Right cardiac atrium (tissue), 5 donors: ENCODE results near the gene NOX3. TPM values are rescaled to one million over a fixed set of nuclear protein-coding genes. Genes with fewer than 3 reads are reported as not detected.

Experiments used
- ATAC-seq, 2 donors: fragments of 200-7000 bp; cut with Tn5 transposase; one replicate each; pipeline versions ENCODE4 v1.8.0 to v1.9.1; 2020; ENCODE audit warnings: moderate library complexity in 2 of 2, mild to moderate bottlenecking in 1 of 2
- DNase-seq, 3 donors: peaks; one replicate each; pipeline ENCODE4 v3.0.0-alpha.2; 2020
- H3K27ac ChIP-seq: one replicate; pipeline ENCODE4 v1.5.1; 2013; ENCODE audit warnings: mild to moderate bottlenecking, low read length, control low read depth, moderate library complexity
- H3K27me3 ChIP-seq: one replicate; pipeline ENCODE4 v1.6.1; 2013; ENCODE audit not compliant: control insufficient read depth, insufficient read depth
- H3K4me1 ChIP-seq: one replicate; pipeline ENCODE4 v1.6.1; 2013; ENCODE audit warnings: low read length; ENCODE audit not compliant: control insufficient read depth, insufficient read depth
- H3K4me3 ChIP-seq: one replicate; pipeline ENCODE4 v1.5.1; 2013; ENCODE audit warnings: low read length, control low read depth
- H3K9me3 ChIP-seq: one replicate; pipeline ENCODE4 v1.6.1; 2013; ENCODE audit warnings: low read length; ENCODE audit not compliant: control insufficient read depth
- WGBS: extraction: QIAGEN DNeasy Blood & Tissue Kit; methylation state at CpG from one replicate; pipeline ENCODE4 v1.1.7; 2013; 5-methylcytosine and 5-hydroxymethylcytosine counted together
- intact Hi-C, 4 donors: fragments of 100-400 bp; cut with DNase I; formaldehyde crosslinking; loops; one replicate each; pipeline versions ENCODE4 v1.11.0 to v1.14.0; 2022 to 2023
- polyA plus RNA-seq: library from polyadenylated mRNA; stranded (reverse); fragments of 200-250 nt; gene quantifications from one replicate; pipeline ENCODE4 v1.2.3, GENCODE V29; 2013
- total RNA-seq, 4 donors: library from RNA; stranded (reverse); fragmentation: NEBNext Ultra II Directional; extraction: Animal tissue kit (Norgen Biotek cat#: 25700); gene quantifications; one replicate each; pipeline ENCODE4 v1.2.1, GENCODE V29; 2021
- donor health status: healthy with polysubstance abuse.
- donor health status: DM: no; HTN: yes; CAD: no.
- donor health status: DM: no; HTN: no; CAD: no.
- donor health status: DM: no; HTN: yes; CAD: no; lungs with severe emphysema.
- donor health status: DM: yes; HTN: yes; CAD: no.

Gene NOX3
- total and polyA plus RNA-seq, 5 donors: not detected

DNA sequence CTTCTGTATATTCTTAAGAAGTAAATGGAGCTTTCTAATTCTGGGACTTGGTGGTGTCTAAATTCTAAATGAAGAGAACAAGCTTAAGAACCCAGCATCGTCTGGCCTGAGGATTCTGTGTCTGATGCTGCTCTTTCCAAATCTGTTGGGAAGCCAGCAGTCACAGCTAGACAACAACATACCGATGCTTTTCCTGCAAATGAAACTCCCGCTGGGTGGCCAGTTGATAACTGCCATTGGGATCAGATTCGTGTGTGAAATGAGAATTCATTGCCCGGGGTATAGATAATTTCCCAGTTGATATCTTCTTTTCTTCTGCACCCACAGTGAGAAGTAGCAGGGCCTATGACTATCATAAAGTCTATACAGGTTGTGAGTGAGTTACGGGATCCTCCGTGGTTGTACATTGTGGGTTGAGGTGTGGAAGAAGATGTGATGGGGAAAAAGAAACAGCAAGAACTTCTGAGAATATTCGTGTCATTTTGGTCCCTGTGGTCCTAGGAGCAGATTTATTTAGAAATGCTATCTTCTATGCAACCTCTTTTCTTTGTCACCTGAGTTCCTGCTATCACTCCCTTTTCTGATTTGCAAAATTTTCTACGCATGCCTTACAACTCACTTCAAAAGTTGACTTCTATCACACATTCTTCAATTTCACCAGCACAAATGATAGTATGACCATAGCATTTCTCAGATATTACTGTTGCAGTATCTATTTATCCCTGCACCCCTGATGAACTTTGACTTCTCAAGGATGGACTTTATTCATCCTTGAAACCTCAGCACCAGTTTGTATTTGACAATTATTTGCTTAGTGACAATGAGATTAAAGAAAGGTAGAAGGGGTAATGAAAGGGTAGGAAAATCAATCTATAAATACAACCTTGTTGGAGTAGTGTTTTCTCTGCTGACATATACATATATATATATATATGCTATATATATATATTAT, 10.4 kb downstream of the NOX3 start:
- 67% methylated on average over 9 of the region's 9 CpGs for WGBS
- intact Hi-C loops: no loop called here
- Histone ChIP-seq H3K4me1 (peaks cover 4% of the 10 kb centered on the region), H3K4me3 (no peak overlapping the region), H3K27me3 (no peaks in the 10 kb centered on the region), H3K27ac (no peak overlapping the region), H3K9me3 (no peaks in the 10 kb centered on the region)
- ATAC-seq (no peak), DNase-seq (no peak)

DNA sequence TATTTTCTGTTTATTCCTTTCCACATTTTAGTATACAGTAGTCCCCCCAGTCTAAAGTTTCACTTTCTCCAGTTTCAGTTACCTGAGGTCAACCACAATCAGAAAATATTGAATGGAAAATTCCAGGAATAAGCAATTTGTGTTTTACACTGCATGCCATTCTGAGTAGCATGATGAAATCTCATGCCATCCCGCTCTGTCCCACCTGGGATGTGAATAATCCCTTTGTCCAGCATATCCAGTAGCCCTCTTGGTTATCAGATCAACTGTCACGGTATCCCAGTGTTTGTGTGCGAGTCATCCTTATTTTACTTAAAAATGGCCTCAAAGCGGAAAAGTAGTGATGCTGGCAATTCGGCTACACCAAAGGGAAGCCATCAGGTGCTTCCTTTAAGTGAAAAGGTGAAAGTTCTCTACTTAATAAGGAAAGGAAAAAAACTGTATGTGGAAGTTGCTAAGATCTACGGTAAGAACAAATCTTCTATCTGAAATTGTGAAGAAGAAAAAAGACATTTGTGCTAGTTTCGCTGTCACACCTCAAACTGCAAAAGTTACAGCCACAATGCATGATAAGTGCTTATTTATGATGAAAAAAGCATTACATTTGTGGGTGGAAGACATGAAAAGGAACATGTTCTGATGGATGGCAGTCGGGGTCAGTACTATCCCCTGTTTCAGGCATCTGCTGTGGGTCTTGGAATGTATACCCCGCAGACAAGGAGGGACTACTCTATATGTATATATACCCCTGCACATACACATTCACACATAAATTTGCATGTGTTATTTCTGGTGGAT, 11.3 kb downstream of the NOX3 start:
- Histone ChIP-seq H3K4me3 (no peak overlapping the region), H3K4me1 (peaks cover 4% of the 10 kb centered on the region), H3K9me3 (no peaks in the 10 kb centered on the region), H3K27me3 (no peaks in the 10 kb centered on the region), H3K27ac (no peak overlapping the region)
- DNase-seq (no peak), ATAC-seq (no peak)
- 82% methylated on average over 9 of the region's 9 CpGs for WGBS
- intact Hi-C loops: no loop called here

- DNase-seq: no peak
- intact Hi-C loops: no loop called here
- no peaks in the 10 kb centered on the region for H3K27me3 ChIP-seq
- peaks cover under 1% of the 10 kb centered on the region for H3K4me1 ChIP-seq
- no peak for ATAC-seq
- 86% methylated on average over 9 of the region's 9 CpGs for WGBS
- no peak overlapping the region for H3K27ac ChIP-seq
- H3K4me3 ChIP-seq: no peak overlapping the region
- no peaks in the 10 kb centered on the region for H3K9me3 ChIP-seq
Measured at GRCh38 chr6:155443168-155443567, 12.5 kb downstream of the NOX3 start.

- H3K27ac ChIP-seq: no peak overlapping the region
- no peaks in the 10 kb centered on the region for H3K27me3 ChIP-seq
- ATAC-seq (no peak), DNase-seq (no peak)
- no peaks in the 10 kb centered on the region for H3K9me3 ChIP-seq
- 92% methylated on average over 5 of the region's 5 CpGs for WGBS
- peaks cover 3% of the 10 kb centered on the region for H3K4me1 ChIP-seq
- H3K4me3 ChIP-seq: no peak overlapping the region
- intact Hi-C loops: no loop called here
Measured at GRCh38 chr6:155442562-155442961, 13.1 kb downstream of the NOX3 start.

- Histone ChIP-seq H3K27me3 (no peaks in the 10 kb centered on the region), H3K4me3 (no peak overlapping the region), H3K9me3 (no peaks in the 10 kb centered on the region), H3K4me1 (peaks cover 6% of the 10 kb centered on the region), H3K27ac (no peak overlapping the region)
- ATAC-seq (no peak), DNase-seq (no peak)
- intact Hi-C loops: no loop called here
- 70% methylated on average over 4 of the region's 4 CpGs for WGBS
Measured at GRCh38 chr6:155441112-155441465, 14.6 kb downstream of the NOX3 start.

DNA sequence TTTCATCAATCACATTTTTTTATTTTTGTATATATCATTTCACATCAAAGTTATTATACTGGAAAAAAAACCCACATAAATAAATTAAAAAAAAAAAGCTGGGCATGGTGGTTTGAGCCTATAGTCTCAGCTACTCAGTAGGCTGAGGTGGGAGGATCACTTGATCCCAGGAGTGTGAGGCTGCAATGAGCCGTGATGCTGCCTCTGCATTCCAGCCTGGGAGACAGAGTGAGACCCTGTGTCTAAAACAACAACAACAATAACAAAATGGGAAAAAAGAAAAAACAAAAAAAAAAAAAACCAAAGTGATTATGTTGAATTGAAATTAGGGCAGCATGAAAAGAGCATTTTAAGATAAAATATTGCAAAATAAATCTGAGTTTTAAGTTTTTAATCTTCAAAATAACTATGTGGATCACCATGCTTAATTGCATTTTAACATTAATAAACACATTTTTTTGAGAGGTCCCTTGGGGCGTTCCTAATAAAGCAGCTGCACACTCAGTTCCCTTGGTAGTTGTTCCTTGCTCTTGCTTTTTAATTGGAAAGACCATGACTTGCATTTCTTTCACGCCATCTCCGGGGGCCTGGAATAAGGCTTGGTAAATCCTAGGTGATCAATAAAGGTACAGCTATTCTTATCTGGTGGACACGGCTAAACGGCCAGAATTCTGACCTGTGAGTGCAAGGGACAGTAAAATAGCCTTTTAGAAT, 15.1 kb downstream of the NOX3 start:
- ATAC-seq (no peak), DNase-seq (no peak)
- Histone ChIP-seq H3K27ac (no peak overlapping the region), H3K9me3 (no peaks in the 10 kb centered on the region), H3K4me1 (peaks cover 6% of the 10 kb centered on the region), H3K27me3 (no peaks in the 10 kb centered on the region), H3K4me3 (no peak overlapping the region)
- intact Hi-C loops: no loop called here
- WGBS: 80% methylated on average over 6 of the region's 6 CpGs

- peaks cover 6% of the 10 kb centered on the region for H3K4me1 ChIP-seq
- 91% methylated on average over 3 of the region's 3 CpGs for WGBS
- DNase-seq (no peak), ATAC-seq (no peak)
- H3K27ac ChIP-seq: no peak overlapping the region
- no peaks in the 10 kb centered on the region for H3K27me3 ChIP-seq
- intact Hi-C loops: no loop called here
- H3K4me3 ChIP-seq: no peak overlapping the region
- H3K9me3 ChIP-seq: no peaks in the 10 kb centered on the region
Measured at GRCh38 chr6:155439376-155439775, 16.3 kb downstream of the NOX3 start.

DNA sequence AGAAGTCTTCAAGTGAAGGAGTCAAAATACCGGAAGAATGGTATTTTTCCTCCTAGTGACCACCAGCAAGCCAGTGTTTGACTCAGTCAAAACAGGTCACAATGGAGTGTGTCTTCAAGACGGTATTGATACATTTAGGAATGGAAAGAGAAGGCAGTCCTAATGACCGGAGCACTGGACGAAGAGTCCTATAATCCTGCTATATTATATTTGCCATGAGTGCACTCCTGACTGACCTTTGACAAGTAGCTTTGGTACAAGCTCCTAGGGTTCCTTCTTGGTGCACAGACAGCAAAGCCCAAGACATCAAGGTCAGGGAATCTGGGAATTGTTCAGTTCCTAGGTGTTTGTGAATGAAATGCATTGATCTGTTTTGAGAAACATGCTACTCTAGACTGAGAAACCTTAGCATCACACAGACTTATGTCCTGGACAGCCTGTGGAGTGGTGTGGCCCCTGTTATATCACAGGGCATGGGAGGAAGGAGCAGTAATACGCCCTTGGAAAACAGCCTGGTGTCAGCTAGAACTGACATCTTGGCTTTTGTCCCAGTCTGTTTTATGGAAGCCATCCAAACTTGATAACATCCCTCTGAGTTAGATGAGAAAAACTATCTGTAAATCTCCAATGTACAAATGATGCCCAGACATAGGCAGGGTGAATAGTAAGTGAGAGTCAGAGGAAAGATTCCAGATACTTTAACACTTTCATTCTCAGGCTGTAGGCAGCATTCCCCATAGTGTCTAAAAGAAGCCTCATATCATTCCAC, 18.5 kb downstream of the NOX3 start:
- WGBS: 67% methylated on average over 5 of the region's 5 CpGs
- DNase-seq (no peak), ATAC-seq (peak; percentile 72 to 88)
- intact Hi-C loops: no loop called here
- Histone ChIP-seq H3K9me3 (no peaks in the 10 kb centered on the region), H3K4me1 (peaks cover 6% of the 10 kb centered on the region), H3K4me3 (no peak overlapping the region), H3K27me3 (no peaks in the 10 kb centered on the region), H3K27ac (no peak overlapping the region)

DNA sequence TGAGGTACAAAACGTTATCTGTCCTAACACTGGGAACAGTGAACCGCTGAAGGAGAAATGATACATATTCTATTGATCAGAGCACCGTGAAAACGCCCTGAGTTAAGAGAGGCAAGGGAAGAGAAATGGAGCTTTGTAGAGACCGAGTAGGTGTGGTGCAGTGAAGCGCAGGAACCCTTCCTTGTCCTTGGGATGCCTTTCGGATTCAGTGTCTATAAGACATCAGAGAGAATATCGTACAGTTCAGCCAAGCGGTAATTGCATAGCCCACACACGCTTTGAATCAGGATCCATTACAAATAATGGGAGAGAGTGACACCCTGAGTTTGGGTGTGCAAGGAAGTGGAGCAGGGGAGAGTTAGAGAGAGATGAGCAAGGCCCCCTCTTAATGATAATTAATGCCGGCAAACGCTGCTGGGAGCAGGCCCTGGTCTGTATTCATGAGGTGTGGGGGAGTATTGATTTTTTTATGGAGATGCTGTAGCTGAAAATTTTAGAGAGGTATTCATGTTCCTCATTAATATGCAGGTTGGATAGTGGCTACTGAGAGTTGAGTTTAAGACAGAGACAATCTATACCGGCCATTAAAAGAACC, 20.7 kb downstream of the NOX3 start:
- intact Hi-C loops: no loop called here
- no peak overlapping the region for H3K27ac ChIP-seq
- no peak overlapping the region for H3K4me3 ChIP-seq
- H3K4me1 ChIP-seq: peaks cover 6% of the 10 kb centered on the region
- DNase-seq (no peak), ATAC-seq (no peak)
- H3K27me3 ChIP-seq: no peaks in the 10 kb centered on the region
- H3K9me3 ChIP-seq: no peaks in the 10 kb centered on the region
- WGBS: 93% methylated on average over 13 of the region's 13 CpGs

GRCh38 chr6:155434096-155434495, 21.5 kb downstream of the NOX3 start:
- 86% methylated on average over 8 of the region's 8 CpGs for WGBS
- no peak overlapping the region for H3K27ac ChIP-seq
- no peaks in the 10 kb centered on the region for H3K27me3 ChIP-seq
- H3K4me3 ChIP-seq: no peak overlapping the region
- peaks cover 6% of the 10 kb centered on the region for H3K4me1 ChIP-seq
- intact Hi-C loops: no loop called here
- ATAC-seq: no peak
- no peaks in the 10 kb centered on the region for H3K9me3 ChIP-seq
- no peak for DNase-seq
